PC-3 (cell line): ENCODE measurements around the gene ELMOD1. TPM values are rescaled to one million over a fixed set of nuclear protein-coding genes. Genes with fewer than 3 reads are reported as not detected.

Source experiments
- ATAC-seq: fragments of 200-7000 bp; cut with Tn5 transposase; 2 replicates; pipeline ENCODE4 v1.9.1; 2020; ENCODE audit warnings: mild to moderate bottlenecking, moderate library complexity
- BruUV-seq: library from RNA; stranded (reverse); fragments of 400-500 nt; replicated peaks from 2 replicates; lab custom pipeline; 2021; lab: Mats Ljungman, UMichigan
- CTCF ChIA-PET: fragments of 300-600 bp; sonication (Branson Sonifier 250); formaldehyde crosslinking; loops from one replicate; lab custom pipeline; 2022; ENCODE audit warnings: antibody characterized with exemption; lab: Charles Lee
- POLR2A ChIA-PET: fragments of 300-600 bp; sonication (Branson Sonifier 250); formaldehyde crosslinking; loops from one replicate; lab custom pipeline; 2022; ENCODE audit warnings: antibody characterized with exemption; ENCODE audit not compliant: unreplicated experiment; lab: Charles Lee
- DNase-seq: peaks from one replicate; pipeline ENCODE4 v3.0.0-alpha.2; 2015
- H2AFZ ChIP-seq: fragments of 300-600 bp; sonication (generic); 2 replicates; pipeline ENCODE4 v1.6.0; 2016; ENCODE audit warnings: antibody characterized with exemption, low read length
- H3F3A ChIP-seq: fragments of 300-600 bp; sonication (generic); one replicate; pipeline ENCODE4 v1.6.0; 2017; ENCODE audit warnings: antibody characterized with exemption, low read length, control low read depth, mild to moderate bottlenecking; ENCODE audit not compliant: unreplicated experiment
- H3K27ac ChIP-seq: fragments of 300-600 bp; sonication (generic); 2 replicates; pipeline ENCODE4 v1.5.1; 2016; ENCODE audit warnings: mild to moderate bottlenecking, low read length
- H3K27me3 ChIP-seq: fragments of 300-600 bp; sonication (generic); 2 replicates; pipeline ENCODE4 v1.6.1; 2016; ENCODE audit warnings: low read length, mixed read lengths
- H3K36me3 ChIP-seq: fragments of 300-600 bp; sonication (generic); 2 replicates; pipeline ENCODE4 v1.6.1; 2016; ENCODE audit warnings: low read depth, mixed run types, low read length, mixed read lengths
- H3K4me1 ChIP-seq: fragments of 300-600 bp; sonication (generic); 2 replicates; pipeline ENCODE4 v1.5.1; 2016; ENCODE audit warnings: low read length; ENCODE audit not compliant: insufficient read depth
- H3K4me2 ChIP-seq: fragments of 300-600 bp; sonication (generic); 2 replicates; pipeline ENCODE4 v1.6.0; 2016; ENCODE audit warnings: low read length
- H3K4me3 ChIP-seq: fragments of 300-600 bp; sonication (generic); 2 replicates; pipeline ENCODE4 v1.5.1; 2016; ENCODE audit warnings: mild to moderate bottlenecking, low read length, mixed read lengths
- H3K79me2 ChIP-seq: fragments of 300-600 bp; sonication (generic); 2 replicates; pipeline ENCODE4 v1.6.1; 2017; ENCODE audit warnings: low read length, mixed read lengths
- H3K9ac ChIP-seq: fragments of 300-600 bp; sonication (generic); 2 replicates; pipeline ENCODE4 v1.6.0; 2016; ENCODE audit warnings: mild to moderate bottlenecking, low read length
- H3K9me2 ChIP-seq: fragments of 300-600 bp; sonication (generic); replicated peaks from 2 replicates; pipeline ENCODE4 v1.6.1; 2016; ENCODE audit warnings: mixed run types, low read length, mixed read lengths
- H3K9me3 ChIP-seq: fragments of 300-600 bp; sonication (generic); 2 replicates; pipeline ENCODE4 v1.6.1; 2016; ENCODE audit warnings: low read length, mixed read lengths
- H4K20me1 ChIP-seq: fragments of 300-600 bp; sonication (generic); 2 replicates; pipeline ENCODE4 v1.6.1; 2016; ENCODE audit warnings: low read length, mixed read lengths
- EZH2 ChIP-seq: fragments of 300-600 bp; sonication (generic); IDR thresholded peaks from one replicate; pipeline ENCODE4 v1.6.1; 2017; ENCODE audit warnings: antibody characterized with exemption, mild to moderate bottlenecking, low read length; ENCODE audit not compliant: unreplicated experiment
- EZH2phosphoT487 ChIP-seq: fragments of 300-600 bp; sonication (generic); IDR thresholded peaks from 2 replicates; pipeline ENCODE4 v1.6.1; 2018; ENCODE audit warnings: mild to moderate bottlenecking, antibody characterized with exemption, low read length, borderline replicate concordance
- intact Hi-C: fragments of 100-400 bp; cut with micrococcal nuclease; formaldehyde crosslinking; loops from 2 replicates; pipeline ENCODE4 v1.9.0; 2023
- total RNA-seq: library from RNA; depleted of rRNA; stranded (reverse); fragments of >200 nt; gene quantifications from 2 replicates; pipeline ENCODE4 v1.2.3, GENCODE V29; 2014; rRNA removed
- TF ChIP-seq, protein P1 (sequence below): fragments of 300-600 bp; sonication (generic); conservative IDR thresholded peaks from 2 replicates; pipeline ENCODE4 v1.5.1; 2017; ENCODE audit warnings: antibody characterized with exemption, low read depth, mild to moderate bottlenecking, low read length

The ELMOD1 gene
- total RNA-seq, 1 experiment from 2014 or later = not detected

DNA sequence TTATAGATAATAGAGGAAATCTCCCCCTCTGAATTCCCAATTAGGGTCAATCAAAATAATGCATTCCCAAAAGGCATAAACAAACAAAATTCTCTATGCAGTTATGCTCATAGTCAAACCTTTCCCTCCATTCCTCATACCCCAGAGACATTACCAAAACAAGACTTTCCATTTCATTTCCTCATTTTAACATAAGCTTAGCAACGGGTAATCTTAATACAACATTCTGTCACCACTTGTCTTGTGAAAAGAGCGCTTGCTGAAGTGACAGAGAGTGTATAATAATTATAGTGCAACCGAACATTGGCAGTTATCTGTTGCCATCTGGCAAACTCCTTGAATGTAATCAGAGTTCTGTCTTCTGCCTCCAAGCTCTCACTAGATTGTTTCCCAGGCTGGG is 122.1 kb downstream of the ELMOD1 start:
- Histone ChIP-seq H3K36me3 (no peaks in the 10 kb centered on the region), H3K4me1 (no peaks in the 10 kb centered on the region), H3K27ac (no peak overlapping the region), H2AFZ (no peak overlapping the region), H3K9me3 (no peaks in the 10 kb centered on the region), H3K79me2 (no peaks in the 10 kb centered on the region), H3K9ac (no peak overlapping the region), H3K27me3 (peaks cover 58% of the 10 kb centered on the region), H3K9me2 (no peaks in the 10 kb centered on the region), H4K20me1 (no peaks in the 10 kb centered on the region), H3F3A (no peaks in the 10 kb centered on the region), H3K4me3 (no peak overlapping the region), H3K4me2 (no peak overlapping the region)
- POLR2A ChIA-PET = no interaction called here
- TF ChIP-seq EZH2 (no peak), EZH2phosphoT487 (no peak)
- TF ChIP-seq, protein P1, sequence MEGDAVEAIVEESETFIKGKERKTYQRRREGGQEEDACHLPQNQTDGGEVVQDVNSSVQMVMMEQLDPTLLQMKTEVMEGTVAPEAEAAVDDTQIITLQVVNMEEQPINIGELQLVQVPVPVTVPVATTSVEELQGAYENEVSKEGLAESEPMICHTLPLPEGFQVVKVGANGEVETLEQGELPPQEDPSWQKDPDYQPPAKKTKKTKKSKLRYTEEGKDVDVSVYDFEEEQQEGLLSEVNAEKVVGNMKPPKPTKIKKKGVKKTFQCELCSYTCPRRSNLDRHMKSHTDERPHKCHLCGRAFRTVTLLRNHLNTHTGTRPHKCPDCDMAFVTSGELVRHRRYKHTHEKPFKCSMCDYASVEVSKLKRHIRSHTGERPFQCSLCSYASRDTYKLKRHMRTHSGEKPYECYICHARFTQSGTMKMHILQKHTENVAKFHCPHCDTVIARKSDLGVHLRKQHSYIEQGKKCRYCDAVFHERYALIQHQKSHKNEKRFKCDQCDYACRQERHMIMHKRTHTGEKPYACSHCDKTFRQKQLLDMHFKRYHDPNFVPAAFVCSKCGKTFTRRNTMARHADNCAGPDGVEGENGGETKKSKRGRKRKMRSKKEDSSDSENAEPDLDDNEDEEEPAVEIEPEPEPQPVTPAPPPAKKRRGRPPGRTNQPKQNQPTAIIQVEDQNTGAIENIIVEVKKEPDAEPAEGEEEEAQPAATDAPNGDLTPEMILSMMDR = no peak
- ATAC-seq = no peak
- CTCF ChIA-PET = no interaction called here
- intact Hi-C loops = no loop called here
- no peak for DNase-seq
- BruUV-seq = no TSS peak

Other genes with a start within 250 kb of the ELMOD1 start
- 8.6 and 13.0 TPM in 2 replicates for gene CWF19L2, start 133.3 kb upstream of the ELMOD1 start, total RNA-seq
- gene ALKBH8, start 25.4 kb upstream of the ELMOD1 start, total RNA-seq = 7.0 and 14.3 TPM in 2 replicates
- 0.40 TPM in 1 of 2 replicates, not detected in the other for gene SLN, start 120.9 kb downstream of the ELMOD1 start, total RNA-seq